Stimulated activated naive CD4-positive, alpha-beta T cell treated with Interleukin-2 at 50 U/mL for 16 hours (primary cell): ENCODE results near the gene PCGF3.
A peak's percentile ranks its signal among the peaks of the same experiment; 100 is the strongest.
"Not testable (repeated sequence)": the region's sequence is repeated elsewhere in the genome, so short reads cannot be mapped to it uniquely, and the experiment has no call there.

Experiments used
- DNase-seq: peaks from one replicate; lab custom pipeline; 2025; lab: John Stamatoyannopoulos, UW

The PCGF3 gene

DNA sequence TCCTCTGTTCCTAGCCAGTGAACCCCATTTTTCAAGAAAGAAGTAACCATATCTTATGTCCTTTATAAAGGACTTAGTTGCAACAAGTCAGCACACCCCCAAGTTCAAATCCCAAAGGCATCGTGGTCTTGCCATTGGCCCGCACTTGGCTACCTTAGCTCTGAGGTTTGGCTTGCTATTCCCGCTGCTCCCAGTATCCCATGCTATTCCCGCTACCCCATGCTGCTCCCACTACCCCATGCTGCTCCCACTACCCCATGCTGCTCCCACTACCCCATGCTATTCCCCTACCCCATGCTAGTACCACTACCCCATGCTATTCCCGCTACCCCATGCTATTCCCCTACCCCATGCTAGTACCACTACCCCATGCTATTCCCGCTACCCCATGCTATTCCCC lies 37.4 kb upstream of the PCGF3 start:
- DNase-seq, result not testable (repeated sequence)

- not testable (repeated sequence) for DNase-seq
Measured at GRCh38 chr4:669806-670559, 35.6 kb upstream of the PCGF3 start.

DNA sequence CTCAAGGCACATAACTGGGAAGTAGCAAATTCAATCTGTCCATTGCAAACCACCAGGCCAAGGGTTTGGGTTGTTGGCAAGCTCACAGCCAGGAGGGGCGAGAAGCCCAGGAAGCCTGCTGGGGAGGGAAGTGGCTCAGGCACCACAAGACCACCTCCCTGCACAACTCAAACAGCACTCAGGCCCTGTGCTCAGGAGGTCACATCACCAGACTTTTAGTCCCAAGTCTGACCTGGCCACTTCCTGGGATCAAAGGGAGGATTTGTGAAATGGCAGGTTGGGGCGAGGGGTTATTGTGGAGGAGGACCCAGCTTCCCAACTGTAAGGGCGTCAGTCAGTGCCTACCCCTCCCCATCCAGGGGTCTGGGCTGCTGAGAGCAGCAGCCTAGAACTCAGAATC lies 33.9 kb upstream of the PCGF3 start:
- DNase-seq, result no peak

DNA sequence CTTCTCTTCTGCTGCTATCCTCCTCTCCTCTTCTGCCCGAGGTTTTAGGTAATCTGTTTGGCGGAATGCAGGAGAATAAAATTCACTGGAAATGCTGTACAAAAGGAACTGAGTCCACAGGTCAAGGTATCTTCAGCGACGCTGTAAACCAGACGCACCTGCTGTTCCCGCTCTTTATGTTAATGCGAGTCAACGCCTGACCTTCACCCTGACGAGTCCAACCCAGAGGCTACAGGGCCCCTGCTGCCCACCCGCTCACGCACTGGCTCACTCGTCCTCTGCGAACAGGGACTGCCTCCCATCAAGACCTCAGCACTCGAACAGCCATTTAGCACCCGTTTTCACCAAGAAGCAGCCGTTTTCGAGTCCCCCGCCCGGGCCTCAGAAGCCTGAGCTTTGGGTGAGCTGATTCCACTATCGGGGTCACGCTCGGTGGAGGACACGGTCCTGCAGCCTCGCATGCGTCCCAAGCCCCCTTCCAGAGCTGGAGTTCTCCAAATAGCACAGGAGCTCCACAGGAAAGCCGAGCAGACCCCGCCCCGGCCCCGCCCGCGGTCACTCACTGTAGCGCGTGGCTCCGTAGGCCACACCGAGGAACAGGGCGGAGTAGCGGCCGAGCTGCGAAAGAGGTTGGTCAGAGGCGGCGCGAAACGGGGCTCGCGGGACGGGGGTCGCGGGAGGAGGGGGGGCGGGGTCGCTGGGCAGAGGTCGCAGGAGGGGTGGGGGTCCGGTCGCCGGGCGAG lies 32.1 kb upstream of the PCGF3 start:
- no peak for DNase-seq

DNA sequence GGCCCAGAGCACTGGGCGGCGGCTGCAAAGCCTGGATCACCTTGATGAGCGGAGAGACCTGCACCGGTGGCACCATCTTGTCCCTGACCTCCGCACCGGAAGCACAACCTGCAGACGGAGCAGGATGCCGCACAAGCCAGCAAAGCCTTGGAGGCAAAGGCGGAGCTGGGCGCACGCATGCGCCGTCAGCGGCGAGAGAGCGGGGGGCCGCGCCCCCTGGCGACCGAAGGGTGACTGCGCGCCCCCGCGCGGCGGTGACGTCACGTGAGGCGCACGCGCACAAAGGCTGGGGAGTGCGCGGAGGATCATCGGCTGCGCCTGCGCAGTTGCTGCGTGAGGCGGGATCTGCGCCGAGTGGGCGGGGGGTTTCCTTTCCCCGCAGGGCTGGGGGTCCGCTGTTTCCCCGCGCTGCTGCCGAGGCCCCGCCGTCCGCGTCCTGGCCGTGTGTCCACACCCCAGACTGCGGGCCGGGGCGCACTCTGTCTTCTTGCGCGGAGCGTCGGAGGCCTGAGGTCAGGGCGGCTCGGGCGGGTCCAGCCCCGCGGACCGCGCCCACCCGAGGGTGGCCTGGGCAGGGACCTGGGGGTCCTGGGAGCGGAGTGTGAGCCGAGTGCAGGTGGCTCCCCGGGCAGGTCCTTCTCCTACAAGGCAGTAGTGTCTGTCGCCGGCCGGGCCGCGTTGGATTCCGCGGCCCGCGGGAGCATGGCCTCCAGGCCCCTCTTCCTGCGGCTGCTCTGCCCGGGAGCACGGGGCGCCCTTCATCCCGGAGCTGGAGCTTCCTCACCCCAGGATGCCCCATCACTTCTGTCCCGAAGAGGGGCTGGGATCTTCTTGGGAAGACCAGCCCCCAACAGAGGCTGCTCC lies 31.2 kb upstream of the PCGF3 start, which contains the start of the genes ATP5ME and MYL5:
Gene ATP5ME, minus strand, starts transcription at position 105 of the 864 bp plus-strand sequence. Its CDS starts 29 bp downstream, at position 76.
Gene MYL5, plus strand, starts transcription at position 371 of the 864 bp plus-strand sequence. CDS start 3,485 bp downstream, outside the sequence.
- peak; percentile 96 for DNase-seq

- DNase-seq, result no peak
Measured at GRCh38 chr4:675036-675882, 30.4 kb upstream of the PCGF3 start.

- DNase-seq, result no peak
Measured at GRCh38 chr4:675980-676870, 29.4 kb upstream of the PCGF3 start.

- no peak for DNase-seq
Measured at GRCh38 chr4:676871-677235, 28.8 kb upstream of the PCGF3 start.

GRCh38 chr4:677431-678293 lies 28.0 kb upstream of the PCGF3 start:
- peak; percentile 37 for DNase-seq

DNA sequence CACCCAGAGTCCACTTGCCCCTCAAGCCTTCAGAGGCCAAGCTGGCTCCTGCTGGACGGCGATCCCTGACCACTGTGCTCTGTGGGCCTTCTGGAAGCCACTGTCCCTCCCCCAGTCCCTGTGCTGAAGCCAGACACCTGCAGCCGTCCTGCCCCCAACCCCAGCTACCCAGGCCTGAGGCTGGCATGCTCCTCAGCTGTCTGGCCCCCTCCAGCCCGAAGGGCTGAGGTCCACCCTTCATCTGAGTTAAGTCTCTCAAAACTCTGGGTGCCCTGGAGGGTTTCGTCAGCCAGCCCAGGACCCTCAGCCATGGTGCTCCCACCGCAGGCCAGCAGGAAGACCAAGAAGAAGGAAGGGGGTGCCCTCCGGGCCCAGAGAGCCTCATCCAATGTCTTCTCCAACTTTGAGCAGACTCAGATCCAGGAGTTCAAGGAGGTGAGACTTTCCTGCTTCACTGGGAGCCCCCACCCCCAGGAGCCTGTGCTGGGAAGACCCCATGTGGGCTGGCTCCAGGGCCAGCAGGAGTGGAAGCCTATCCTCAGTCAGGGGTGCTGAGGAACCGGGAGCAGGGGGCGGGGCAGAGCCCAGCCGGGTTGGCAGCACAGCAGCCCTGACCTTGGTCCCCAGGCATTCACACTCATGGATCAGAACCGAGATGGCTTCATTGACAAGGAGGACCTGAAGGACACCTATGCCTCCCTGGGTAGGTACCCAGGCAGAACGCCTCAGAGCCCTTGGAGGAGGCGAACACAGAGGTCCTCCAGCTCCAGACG lies 27.1 kb upstream of the PCGF3 start:
- no peak for DNase-seq

DNA sequence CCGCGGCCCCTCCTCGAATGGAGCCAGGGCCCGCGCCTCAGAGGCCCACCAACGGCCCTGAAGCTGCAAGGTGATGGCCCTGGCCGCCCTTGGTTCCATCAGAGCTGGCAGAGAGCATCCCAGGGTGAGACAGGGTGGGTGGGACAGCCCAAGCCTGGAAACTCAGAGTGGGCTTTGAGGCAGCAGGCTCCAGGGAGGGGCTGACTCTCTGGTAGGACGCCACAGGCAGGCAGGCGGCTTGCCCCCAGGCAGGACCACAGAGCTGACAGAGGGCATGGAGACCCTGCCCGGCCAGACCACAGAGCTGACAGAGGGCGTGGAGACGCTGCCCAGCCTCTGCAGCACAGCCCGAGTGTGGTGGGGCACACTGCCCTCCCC lies 26.5 kb upstream of the PCGF3 start:
- DNase-seq, result no peak

DNA sequence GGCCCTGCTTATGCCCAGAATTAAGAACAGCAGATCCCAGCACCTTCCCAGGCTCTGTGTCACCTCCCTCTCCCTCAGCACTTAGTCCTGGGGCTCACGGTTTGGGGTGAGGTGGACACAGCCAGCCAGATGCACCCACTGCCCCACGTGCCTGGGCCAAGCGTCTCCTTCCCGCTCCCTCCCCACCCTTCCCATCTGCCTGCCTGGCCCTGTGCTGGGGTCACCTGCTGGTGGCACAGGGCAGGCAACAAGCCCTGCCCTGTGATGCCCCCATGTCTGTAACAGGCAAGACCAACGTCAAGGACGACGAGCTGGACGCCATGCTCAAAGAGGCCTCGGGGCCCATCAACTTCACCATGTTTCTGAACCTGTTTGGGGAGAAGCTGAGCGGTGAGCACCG lies 26.0 kb upstream of the PCGF3 start:
- no peak for DNase-seq

DNA sequence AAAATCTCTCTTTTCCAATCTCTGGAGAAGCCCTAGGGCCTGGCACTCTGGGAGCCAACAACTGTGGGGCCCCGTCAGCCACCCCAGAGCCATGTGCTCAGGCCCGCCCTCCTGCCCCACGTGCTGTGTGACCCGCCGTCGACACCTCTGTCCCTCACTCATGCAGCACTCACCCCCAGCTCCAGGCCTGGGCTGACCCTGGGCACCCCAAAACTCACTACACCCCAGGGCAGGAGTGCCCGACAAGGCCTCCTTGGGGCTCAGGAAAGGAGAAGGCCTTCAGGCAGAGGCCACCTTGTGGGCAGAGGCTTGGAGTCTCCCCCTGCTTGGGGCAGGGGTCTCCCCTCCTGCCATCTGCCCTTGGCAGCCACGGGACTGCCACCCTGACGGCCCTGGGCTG lies 25.5 kb upstream of the PCGF3 start:
- no peak for DNase-seq

DNA sequence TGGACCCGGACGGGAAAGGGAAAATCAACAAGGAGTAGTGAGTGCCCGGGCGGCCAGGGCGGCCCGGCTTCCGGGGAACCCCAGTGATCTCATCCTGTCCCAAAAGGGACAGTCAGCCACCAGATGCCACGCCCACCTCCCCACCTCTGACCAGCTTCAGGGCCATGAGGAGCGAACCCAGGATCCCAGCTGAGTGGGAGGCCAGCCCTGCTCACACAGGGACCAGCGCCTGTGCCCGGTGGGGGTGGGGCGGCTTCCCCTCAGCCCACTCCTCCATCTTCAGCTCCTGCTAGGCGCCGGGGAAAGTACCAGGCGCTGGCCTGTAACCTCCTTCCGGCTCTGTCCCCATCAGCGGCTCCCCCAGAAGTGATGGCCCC lies 25.1 kb upstream of the PCGF3 start:
- DNase-seq, result no peak

GRCh38 chr4:680928-681645 lies 24.5 kb upstream of the PCGF3 start:
- peak; percentile 47 for DNase-seq

DNA sequence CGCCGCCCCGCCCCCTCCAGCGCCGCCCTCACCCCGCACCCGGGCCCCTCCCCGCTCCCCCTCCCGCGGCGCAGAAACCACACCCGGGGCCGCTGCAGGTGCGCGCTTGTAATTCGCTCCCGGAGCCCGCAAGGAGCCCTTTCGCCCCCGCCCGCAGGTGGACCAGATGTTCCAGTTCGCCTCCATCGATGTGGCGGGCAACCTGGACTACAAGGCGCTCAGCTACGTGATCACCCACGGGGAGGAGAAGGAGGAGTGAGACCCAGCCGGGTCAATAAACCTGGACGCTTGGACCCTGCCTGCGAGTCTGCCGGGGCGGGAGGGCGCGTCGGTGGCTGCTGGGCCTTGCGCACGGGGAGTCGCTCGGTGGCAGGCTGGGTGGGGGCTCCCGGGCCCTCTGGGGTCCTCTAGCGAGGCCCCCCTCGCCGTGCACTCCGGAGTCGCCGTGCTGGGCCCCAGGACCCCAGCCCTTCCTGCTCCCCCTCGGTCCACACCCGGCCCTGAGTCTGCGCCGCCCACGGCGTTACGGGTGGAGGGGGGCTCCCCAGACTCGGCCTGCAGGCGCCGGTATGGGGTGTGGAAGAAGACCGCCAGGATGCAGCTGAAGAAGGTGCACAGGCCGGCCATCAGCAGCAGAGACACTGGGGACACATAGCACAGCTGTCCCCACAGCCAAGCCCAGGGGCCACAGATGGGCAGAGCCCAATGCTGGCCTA lies 23.7 kb upstream of the PCGF3 start:
- peak; percentile 18 for DNase-seq

- DNase-seq, result no peak
Measured at GRCh38 chr4:682490-683172, 23.0 kb upstream of the PCGF3 start.
